Measurements from ENCODE around the gene FXYD6.

GRCh38 chr11:117871784-117872183 is 4.7 kb downstream of the FXYD6 start:
- no peak for TF ChIP-seq POLR2A (IDR thresholded peaks at IDR 0.05)
- no peak for TF ChIP-seq CTCF (IDR thresholded peaks at IDR 0.05)

Data from testis (tissue), 2 donors.